ENCODE data around the gene BORCS8. TPM values are rescaled to one million over a fixed set of nuclear protein-coding genes. Genes with fewer than 3 reads are reported as not detected.
"Not testable (repeated sequence)": the region's sequence is repeated elsewhere in the genome, so short reads cannot be mapped to it uniquely, and the experiment has no call there.

BORCS8 gene
- total RNA-seq, 1 donor from 2014 or later, result 33.5 TPM

DNA sequence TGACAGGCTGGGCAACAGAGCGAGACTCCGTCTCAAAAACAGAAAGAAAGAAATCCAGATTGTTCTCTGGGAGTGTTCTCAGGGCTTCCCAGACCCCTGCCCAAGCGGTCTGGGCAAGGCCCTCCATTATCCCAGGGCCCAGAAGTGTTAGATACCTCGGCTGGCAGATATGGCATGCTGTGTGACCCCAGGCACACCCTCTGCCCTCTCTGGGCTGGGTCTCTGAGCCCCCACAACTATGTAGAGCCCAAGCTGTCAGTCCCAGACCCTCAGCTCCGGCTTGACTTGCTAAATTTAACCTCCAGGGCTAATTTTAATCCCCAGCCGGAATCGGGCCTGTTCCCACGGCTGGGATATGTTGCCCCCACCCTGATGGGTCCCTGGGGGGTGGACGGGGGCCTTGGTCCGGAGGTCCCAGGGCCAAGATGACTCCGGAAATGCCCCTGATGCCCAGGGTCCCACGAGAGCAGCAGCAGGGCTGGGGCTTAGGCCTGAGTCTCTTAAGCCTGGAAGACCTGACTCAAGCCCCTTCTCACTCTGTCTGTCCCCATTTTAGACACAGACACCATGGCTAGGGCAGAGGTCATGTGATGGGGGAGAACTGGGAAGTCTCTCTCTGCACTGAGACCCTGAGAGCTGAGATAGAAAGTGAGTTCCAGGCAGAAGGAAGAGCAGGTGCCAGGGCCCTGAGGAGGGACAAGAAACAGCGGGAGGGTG lies 39.1 kb downstream of the BORCS8 start:
- H3K4me3 Mint-ChIP-seq (ENCODE audit: unreplicated experiment), result no peak overlapping the region
- no peak overlapping the region for H2AFZ ChIP-seq (ENCODE audit: low read depth, low read length)
- H3K4me1 Mint-ChIP-seq (ENCODE audit: low read depth, unreplicated experiment), result no peaks in the 10 kb centered on the region
- H3K79me2 ChIP-seq (ENCODE audit: insufficient read depth, low read length), result no peaks in the 10 kb centered on the region
- FAIRE-seq, result no peak
- TF ChIP-seq EZH2 (IDR thresholded peaks at IDR 0.05; ENCODE audit: insufficient read depth, low read length), result no peak
- TF ChIP-seq, protein P1, sequence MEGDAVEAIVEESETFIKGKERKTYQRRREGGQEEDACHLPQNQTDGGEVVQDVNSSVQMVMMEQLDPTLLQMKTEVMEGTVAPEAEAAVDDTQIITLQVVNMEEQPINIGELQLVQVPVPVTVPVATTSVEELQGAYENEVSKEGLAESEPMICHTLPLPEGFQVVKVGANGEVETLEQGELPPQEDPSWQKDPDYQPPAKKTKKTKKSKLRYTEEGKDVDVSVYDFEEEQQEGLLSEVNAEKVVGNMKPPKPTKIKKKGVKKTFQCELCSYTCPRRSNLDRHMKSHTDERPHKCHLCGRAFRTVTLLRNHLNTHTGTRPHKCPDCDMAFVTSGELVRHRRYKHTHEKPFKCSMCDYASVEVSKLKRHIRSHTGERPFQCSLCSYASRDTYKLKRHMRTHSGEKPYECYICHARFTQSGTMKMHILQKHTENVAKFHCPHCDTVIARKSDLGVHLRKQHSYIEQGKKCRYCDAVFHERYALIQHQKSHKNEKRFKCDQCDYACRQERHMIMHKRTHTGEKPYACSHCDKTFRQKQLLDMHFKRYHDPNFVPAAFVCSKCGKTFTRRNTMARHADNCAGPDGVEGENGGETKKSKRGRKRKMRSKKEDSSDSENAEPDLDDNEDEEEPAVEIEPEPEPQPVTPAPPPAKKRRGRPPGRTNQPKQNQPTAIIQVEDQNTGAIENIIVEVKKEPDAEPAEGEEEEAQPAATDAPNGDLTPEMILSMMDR (IDR thresholded peaks at IDR 0.05; ENCODE audit: insufficient read depth, low read depth, low read length), result no peak
- H3K9ac ChIP-seq (ENCODE audit: low read length), result no peak overlapping the region
- H3K27ac Mint-ChIP-seq (ENCODE audit: unreplicated experiment), result no peak overlapping the region
- H3K36me3 ChIP-seq (ENCODE audit: insufficient read depth, low read length), result no peaks in the 10 kb centered on the region
- no peaks in the 10 kb centered on the region for H4K20me1 ChIP-seq (ENCODE audit: insufficient read depth, low read length)
- no peak for DNase-seq (ENCODE audit: low read depth)
- peaks cover 19% of the 10 kb centered on the region for H3K36me3 Mint-ChIP-seq (ENCODE audit: low read depth, unreplicated experiment)
- peaks cover 8% of the 10 kb centered on the region for H3K9me3 Mint-ChIP-seq (ENCODE audit: unreplicated experiment)
- H3K9me3 ChIP-seq (ENCODE audit: insufficient read depth, low read depth, low read length), result no peaks in the 10 kb centered on the region
- H3K4me1 ChIP-seq (ENCODE audit: insufficient read depth, low read length), result no peaks in the 10 kb centered on the region
- H3K4me2 ChIP-seq (ENCODE audit: low read length), result no peak overlapping the region
- peaks cover 19% of the 10 kb centered on the region for H3K27me3 Mint-ChIP-seq (ENCODE audit: low read depth, unreplicated experiment)
- H3K27ac ChIP-seq (ENCODE audit: low read depth, low read length), result no peak overlapping the region
- no peak overlapping the region for H3K4me3 ChIP-seq (ENCODE audit: insufficient read depth, low read depth, low read length)
- H3K27me3 ChIP-seq (ENCODE audit: insufficient read depth, low read length), result no peaks in the 10 kb centered on the region

DNA sequence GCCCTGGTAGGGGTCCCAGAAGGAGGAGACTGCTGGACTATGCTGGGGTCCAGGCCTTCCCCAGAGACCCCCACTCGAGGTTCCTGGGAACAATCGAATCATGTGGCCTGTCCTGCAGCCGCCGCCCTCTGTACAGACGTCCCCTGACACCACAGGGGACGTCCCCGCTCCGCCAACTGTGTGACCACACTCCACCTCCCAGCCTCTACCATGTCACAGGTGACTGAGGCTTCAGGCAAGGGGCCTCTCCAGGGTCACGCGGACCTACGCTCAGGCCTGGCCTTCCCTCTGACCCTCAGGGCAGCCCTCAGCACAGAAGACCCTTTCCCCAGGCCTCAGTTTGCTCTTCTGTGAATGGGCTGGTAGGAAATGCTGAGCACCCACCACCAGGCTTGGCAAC lies 40.5 kb downstream of the BORCS8 start:
- Histone ChIP-seq H3K4me2 (ENCODE audit: low read length) (no peak overlapping the region), H2AFZ (ENCODE audit: low read depth, low read length) (no peak overlapping the region), H3K9ac (ENCODE audit: low read length) (no peak overlapping the region), H3K9me3 (ENCODE audit: insufficient read depth, low read depth, low read length) (no peaks in the 10 kb centered on the region), H3K36me3 (ENCODE audit: insufficient read depth, low read length) (no peaks in the 10 kb centered on the region), H3K27me3 (ENCODE audit: insufficient read depth, low read length) (no peaks in the 10 kb centered on the region), H3K27ac (ENCODE audit: low read depth, low read length) (no peak overlapping the region), H3K79me2 (ENCODE audit: insufficient read depth, low read length) (no peaks in the 10 kb centered on the region), H4K20me1 (ENCODE audit: insufficient read depth, low read length) (no peaks in the 10 kb centered on the region), H3K4me1 (ENCODE audit: insufficient read depth, low read length) (no peaks in the 10 kb centered on the region), H3K4me3 (ENCODE audit: insufficient read depth, low read depth, low read length) (no peak overlapping the region)
- Mint-ChIP-seq H3K4me3 (ENCODE audit: unreplicated experiment) (no peak overlapping the region), H3K27ac (ENCODE audit: unreplicated experiment) (no peak overlapping the region), H3K27me3 (ENCODE audit: low read depth, unreplicated experiment) (peaks cover 15% of the 10 kb centered on the region), H3K9me3 (ENCODE audit: unreplicated experiment) (peaks cover 8% of the 10 kb centered on the region), H3K36me3 (ENCODE audit: low read depth, unreplicated experiment) (peaks cover 15% of the 10 kb centered on the region), H3K4me1 (ENCODE audit: low read depth, unreplicated experiment) (no peaks in the 10 kb centered on the region)
- FAIRE-seq, result no peak
- DNase-seq (ENCODE audit: low read depth), result no peak
- TF ChIP-seq, protein P1 (IDR thresholded peaks at IDR 0.05; ENCODE audit: insufficient read depth, low read depth, low read length), result no peak
- no peak for TF ChIP-seq EZH2 (IDR thresholded peaks at IDR 0.05; ENCODE audit: insufficient read depth, low read length)

DNA sequence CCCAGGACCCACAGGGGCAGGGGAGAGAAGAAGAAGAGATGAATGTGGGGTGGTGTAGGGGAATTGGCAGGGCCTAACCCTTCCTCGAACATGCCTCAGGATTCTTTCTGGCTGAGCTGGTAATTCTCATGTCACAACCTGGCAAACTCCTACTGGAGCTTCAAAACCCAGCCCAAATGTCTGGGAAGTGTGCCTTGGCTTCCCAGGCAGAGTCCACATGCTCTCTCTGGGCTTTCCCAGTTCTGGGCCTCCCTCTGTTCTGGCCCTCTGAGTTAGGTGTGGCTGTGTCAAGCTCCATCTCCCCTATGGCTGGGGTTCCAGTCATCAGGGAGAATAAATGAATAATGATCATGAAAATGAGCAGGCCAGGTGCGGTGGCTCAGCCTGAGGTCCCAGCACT lies 42.5 kb downstream of the BORCS8 start:
- Mint-ChIP-seq H3K9me3 (ENCODE audit: unreplicated experiment) (no peaks in the 10 kb centered on the region), H3K27ac (ENCODE audit: unreplicated experiment) (no peak overlapping the region), H3K27me3 (ENCODE audit: low read depth, unreplicated experiment) (peaks cover 1% of the 10 kb centered on the region), H3K4me3 (ENCODE audit: unreplicated experiment) (no peak overlapping the region), H3K36me3 (ENCODE audit: low read depth, unreplicated experiment) (peaks cover 8% of the 10 kb centered on the region), H3K4me1 (ENCODE audit: low read depth, unreplicated experiment) (no peaks in the 10 kb centered on the region)
- no peak overlapping the region for H3K27ac ChIP-seq (ENCODE audit: low read depth, low read length)
- TF ChIP-seq, protein P1 (IDR thresholded peaks at IDR 0.05; ENCODE audit: insufficient read depth, low read depth, low read length), result no peak
- TF ChIP-seq EZH2 (IDR thresholded peaks at IDR 0.05; ENCODE audit: insufficient read depth, low read length), result no peak
- no peak for DNase-seq (ENCODE audit: low read depth)
- no peak overlapping the region for H3K4me3 ChIP-seq (ENCODE audit: insufficient read depth, low read depth, low read length)
- no peak overlapping the region for H2AFZ ChIP-seq (ENCODE audit: low read depth, low read length)
- no peak overlapping the region for H3K4me2 ChIP-seq (ENCODE audit: low read length)
- H3K9ac ChIP-seq (ENCODE audit: low read length), result no peak overlapping the region
- no peaks in the 10 kb centered on the region for H3K4me1 ChIP-seq (ENCODE audit: insufficient read depth, low read length)
- no peaks in the 10 kb centered on the region for H4K20me1 ChIP-seq (ENCODE audit: insufficient read depth, low read length)
- no peaks in the 10 kb centered on the region for H3K9me3 ChIP-seq (ENCODE audit: insufficient read depth, low read depth, low read length)
- no peaks in the 10 kb centered on the region for H3K79me2 ChIP-seq (ENCODE audit: insufficient read depth, low read length)
- H3K36me3 ChIP-seq (ENCODE audit: insufficient read depth, low read length), result no peaks in the 10 kb centered on the region
- no peak for FAIRE-seq
- no peaks in the 10 kb centered on the region for H3K27me3 ChIP-seq (ENCODE audit: insufficient read depth, low read length)

DNA sequence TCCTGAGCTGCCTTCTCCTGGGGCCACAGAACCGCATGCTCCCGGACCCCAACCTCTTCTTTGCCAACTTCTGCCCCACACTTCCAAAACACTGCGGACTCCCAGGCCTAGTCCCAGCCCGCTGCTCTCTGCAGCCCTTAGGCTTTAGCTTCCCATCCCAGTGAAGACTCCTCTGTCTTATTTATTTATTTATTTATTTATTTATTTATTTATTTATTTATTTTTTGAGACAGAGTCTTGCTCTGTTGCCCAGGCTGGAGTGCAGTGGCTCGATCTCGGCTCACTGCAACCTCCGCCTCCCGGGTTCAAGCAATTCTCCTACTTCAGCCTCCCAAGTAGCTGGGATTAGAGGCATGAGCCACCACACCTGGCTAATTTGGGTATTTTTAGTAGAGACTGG lies 43.4 kb downstream of the BORCS8 start:
- not testable (repeated sequence) for H3K36me3 Mint-ChIP-seq (ENCODE audit: low read depth, unreplicated experiment); H2AFZ ChIP-seq (ENCODE audit: low read depth, low read length); H3K27me3 ChIP-seq (ENCODE audit: insufficient read depth, low read length); H3K27ac ChIP-seq (ENCODE audit: low read depth, low read length); H3K27ac Mint-ChIP-seq (ENCODE audit: unreplicated experiment); DNase-seq (ENCODE audit: low read depth); H3K4me1 ChIP-seq (ENCODE audit: insufficient read depth, low read length); H3K4me3 Mint-ChIP-seq (ENCODE audit: unreplicated experiment); H3K4me2 ChIP-seq (ENCODE audit: low read length); H3K9ac ChIP-seq (ENCODE audit: low read length); FAIRE-seq; H3K9me3 ChIP-seq (ENCODE audit: insufficient read depth, low read depth, low read length); H3K79me2 ChIP-seq (ENCODE audit: insufficient read depth, low read length); H3K9me3 Mint-ChIP-seq (ENCODE audit: unreplicated experiment); H3K4me1 Mint-ChIP-seq (ENCODE audit: low read depth, unreplicated experiment); H3K4me3 ChIP-seq (ENCODE audit: insufficient read depth, low read depth, low read length); H3K27me3 Mint-ChIP-seq (ENCODE audit: low read depth, unreplicated experiment); H4K20me1 ChIP-seq (ENCODE audit: insufficient read depth, low read length); H3K36me3 ChIP-seq (ENCODE audit: insufficient read depth, low read length)

All from astrocyte (in vitro differentiated cells and primary cell).